Natural killer cell treated with Interleukin-12 subunit alpha and Interleukin-12 subunit beta and Interleukin-15 and Interleukin-18, amount 100 ng/mL, for 72 hours (primary cell): Measurements from ENCODE around the gene USP3. TPM values are rescaled to one million over a fixed set of nuclear protein-coding genes. Genes with fewer than 3 reads are reported as not detected.

Experiments
- ATAC-seq, 2 donors: fragments of 150-1000 bp; cut with Tn5 transposase in 1 of 2; sonication (Bioruptor Pico), chemical (Tn5 transposase) in 1 of 2; 2 replicates each; pipeline ENCODE4 v1.10.0; 2021
- DNase-seq: peaks from one replicate; pipeline ENCODE4 v3.0.0; 2022; ENCODE audit warnings: low spot score
- H3K27ac Mint-ChIP-seq, 2 donors: 1 replicate in 1 of 2; 2 replicates in 1 of 2; pipeline ENCODE4 v1.8.0; 2022; ENCODE audit warnings: mixed read lengths in 2 of 2, mild to moderate bottlenecking in 1 of 2, moderate library complexity in 1 of 2
- H3K27me3 Mint-ChIP-seq, 2 donors: 1 replicate in 1 of 2; 2 replicates in 1 of 2; pipeline ENCODE4 v1.8.0; 2022; ENCODE audit warnings: mixed read lengths in 2 of 2
- H3K36me3 Mint-ChIP-seq: one replicate; pipeline ENCODE4 v1.8.0; 2022; ENCODE audit warnings: mixed read lengths
- H3K4me1 Mint-ChIP-seq, 2 donors: 1 replicate in 1 of 2; 2 replicates in 1 of 2; pipeline ENCODE4 v1.8.0; 2022; ENCODE audit warnings: low read depth in 2 of 2, mixed read lengths in 2 of 2, mild to moderate bottlenecking in 1 of 2
- H3K4me3 Mint-ChIP-seq: one replicate; pipeline ENCODE4 v1.8.0; 2022; ENCODE audit warnings: mixed read lengths
- H3K9me3 Mint-ChIP-seq: 2 replicates; pipeline ENCODE4 v1.8.0; 2022; ENCODE audit warnings: mixed read lengths
- total RNA-seq, 2 donors: library from RNA; stranded (reverse); gene quantifications; one replicate each; pipeline ENCODE4 v1.2.3, GENCODE V29; 2022

The USP3 gene
- total RNA-seq, 2 donors from 2014 or later, result 70.0 to 75.3 TPM

DNA sequence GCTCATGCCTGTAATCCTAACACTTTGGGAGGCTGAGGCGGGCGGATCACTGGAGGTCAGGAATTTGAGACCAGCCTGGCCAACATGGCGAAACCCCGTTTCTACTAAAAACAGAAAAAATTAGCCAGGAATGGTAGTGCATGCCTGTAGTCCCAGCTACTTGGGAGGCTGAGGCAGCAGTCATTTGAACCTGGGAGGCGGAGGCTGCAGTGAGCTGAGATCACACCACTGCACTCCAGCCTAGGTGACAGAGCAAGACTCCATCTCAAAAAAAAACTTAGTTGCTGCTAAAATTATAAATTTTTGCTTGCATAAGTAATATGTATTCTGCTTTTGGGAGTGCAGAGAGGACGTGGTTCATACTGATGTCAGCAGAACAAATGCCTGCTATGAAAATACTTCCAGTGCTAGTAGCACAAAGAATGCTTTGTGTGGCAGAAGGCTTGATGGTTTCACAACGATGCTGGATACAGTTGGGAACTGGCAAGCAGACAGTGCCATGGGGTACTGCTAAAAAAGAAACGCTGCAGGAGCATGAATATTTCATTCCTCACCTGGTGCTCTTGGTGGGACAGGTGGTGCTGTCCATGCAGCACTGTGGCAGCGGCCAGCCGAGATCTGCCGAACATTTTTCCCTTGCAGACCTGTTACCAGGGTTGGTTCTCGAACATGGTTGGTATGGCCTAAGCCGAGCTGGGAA, 123.9 kb downstream of the USP3 start:
- Mint-ChIP-seq H3K4me3 (no peak overlapping the region), H3K9me3 (no peaks in the 10 kb centered on the region), H3K4me1 (no peaks in the 10 kb centered on the region), H3K27me3 (no peaks in the 10 kb centered on the region), H3K36me3 (peaks cover 39% of the 10 kb centered on the region), H3K27ac (no peak overlapping the region)
- DNase-seq, result no peak
- ATAC-seq, result no peak

DNA sequence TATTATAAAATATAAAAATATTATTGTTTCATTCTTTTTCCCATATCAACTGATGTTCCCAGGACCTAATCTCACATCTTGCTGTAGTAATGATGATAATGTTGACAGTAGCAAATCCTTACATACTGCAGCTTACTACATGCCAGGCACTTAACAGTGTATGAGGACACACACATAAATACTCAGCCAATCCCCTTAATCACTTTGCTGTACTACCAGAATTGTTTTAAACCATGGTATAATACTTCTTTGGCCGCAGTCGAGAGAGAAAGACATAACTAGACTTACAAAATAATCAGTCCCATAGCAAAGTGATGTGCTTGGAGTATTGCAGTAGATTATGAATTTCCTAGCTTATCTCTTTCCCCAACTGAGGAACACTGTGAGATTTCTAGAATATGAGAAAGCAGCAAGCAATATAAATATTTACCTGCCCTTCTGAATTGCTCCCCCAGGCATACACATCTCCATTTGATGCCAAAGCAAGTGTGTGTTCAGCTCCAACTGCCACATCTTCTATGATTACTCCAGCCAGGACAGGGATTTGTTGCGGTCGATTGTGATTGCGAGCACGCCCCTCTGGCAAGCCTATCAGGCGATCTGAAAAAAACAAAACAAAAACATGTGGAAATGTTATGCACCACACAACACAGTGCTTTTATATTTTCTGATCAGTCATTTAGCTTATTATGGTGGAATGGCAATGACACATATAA, 125.8 kb downstream of the USP3 start:
- DNase-seq (no peak), ATAC-seq (no peak)
- Mint-ChIP-seq H3K36me3 (peaks cover 37% of the 10 kb centered on the region), H3K4me3 (no peak overlapping the region), H3K27ac (no peak overlapping the region), H3K4me1 (no peaks in the 10 kb centered on the region), H3K9me3 (no peaks in the 10 kb centered on the region), H3K27me3 (no peaks in the 10 kb centered on the region)

DNA sequence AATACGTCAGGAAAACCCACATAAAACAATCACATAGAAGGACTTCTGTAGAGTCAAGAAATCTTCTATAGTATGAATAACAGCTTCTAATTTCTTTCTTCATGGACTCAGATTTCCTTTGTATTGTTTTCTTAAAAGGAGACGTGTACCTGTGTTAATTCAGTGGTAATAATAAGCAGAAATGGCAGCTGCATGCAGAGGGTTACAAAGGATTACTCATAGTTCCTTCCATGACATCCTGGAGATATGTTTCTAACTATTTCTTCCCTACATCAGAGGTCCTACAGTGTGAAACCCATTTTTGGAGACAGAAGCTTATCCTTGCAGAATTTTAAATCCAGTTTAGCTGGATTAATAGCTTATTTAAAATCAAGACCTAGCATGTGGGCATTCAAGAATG, 128.9 kb downstream of the USP3 start:
- H3K4me1 Mint-ChIP-seq, result peaks cover 0 to under 1% of the 10 kb centered on the region in 2 donors
- H3K27ac Mint-ChIP-seq, result no peak overlapping the region
- ATAC-seq (no peak), DNase-seq (no peak)
- H3K4me3 Mint-ChIP-seq, result no peak overlapping the region
- no peaks in the 10 kb centered on the region for H3K9me3 Mint-ChIP-seq
- peaks cover 34% of the 10 kb centered on the region for H3K36me3 Mint-ChIP-seq
- H3K27me3 Mint-ChIP-seq, result no peaks in the 10 kb centered on the region

DNA sequence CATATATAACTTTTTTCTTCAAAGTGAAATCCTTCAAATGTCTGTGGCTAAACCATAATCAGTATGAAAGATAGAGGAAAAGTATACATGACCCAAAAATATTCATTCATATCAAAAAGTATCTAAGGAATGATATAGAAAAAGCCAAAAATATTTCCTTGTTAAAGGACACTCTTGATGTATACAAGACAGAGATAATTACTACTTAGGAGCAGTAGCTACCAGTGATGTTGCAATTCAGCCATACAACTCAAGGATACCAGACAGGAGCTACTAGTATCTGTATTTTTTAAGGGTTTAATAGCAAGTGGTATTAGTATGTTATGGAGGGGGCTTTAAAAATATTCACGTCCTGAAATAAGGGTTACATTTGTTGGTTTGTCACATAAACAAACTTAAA, 129.8 kb downstream of the USP3 start:
- Mint-ChIP-seq H3K36me3 (peaks cover 31% of the 10 kb centered on the region), H3K4me3 (no peak overlapping the region), H3K9me3 (no peaks in the 10 kb centered on the region), H3K4me1 (peaks cover 0 to 3% of the 10 kb centered on the region in 2 donors), H3K27ac (no peak overlapping the region), H3K27me3 (no peaks in the 10 kb centered on the region)
- DNase-seq (no peak), ATAC-seq (no peak)

GRCh38 chr15:63636518-63637061, 132.2 kb downstream of the USP3 start:
- no peak for ATAC-seq
- Mint-ChIP-seq H3K4me3 (no peak overlapping the region), H3K27ac (no peak overlapping the region), H3K27me3 (no peaks in the 10 kb centered on the region), H3K9me3 (no peaks in the 10 kb centered on the region), H3K36me3 (peaks cover 31% of the 10 kb centered on the region), H3K4me1 (peaks cover 0 to 3% of the 10 kb centered on the region in 2 donors)
- DNase-seq, result no peak

DNA sequence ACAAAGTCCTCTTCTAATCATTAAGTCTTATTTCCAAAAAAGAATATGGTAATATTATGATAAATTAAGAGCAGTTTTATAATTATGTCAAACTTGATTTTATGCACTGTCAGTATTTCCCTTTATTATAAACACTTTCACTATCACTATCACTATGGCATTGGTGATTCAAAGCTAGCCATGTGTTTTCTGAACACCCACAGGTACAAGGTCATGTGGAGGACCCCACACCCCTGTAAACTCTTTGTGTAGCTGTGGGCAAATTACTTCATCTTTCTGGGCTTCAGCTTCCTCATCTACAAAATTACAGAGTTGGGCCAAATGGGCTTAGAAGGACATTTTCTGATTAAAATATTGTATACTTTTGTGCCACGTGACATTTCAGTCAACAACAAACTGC, 134.4 kb downstream of the USP3 start:
- peaks cover 15% of the 10 kb centered on the region for H3K36me3 Mint-ChIP-seq
- ATAC-seq (peak in 1 of 2 donors; percentile 64), DNase-seq (no peak)
- H3K4me3 Mint-ChIP-seq, result no peak overlapping the region
- H3K27me3 Mint-ChIP-seq, result no peaks in the 10 kb centered on the region
- peaks cover 0 to 3% of the 10 kb centered on the region in 2 donors for H3K4me1 Mint-ChIP-seq
- H3K9me3 Mint-ChIP-seq, result no peaks in the 10 kb centered on the region
- no peak overlapping the region for H3K27ac Mint-ChIP-seq

- Mint-ChIP-seq H3K27ac (no peak overlapping the region), H3K36me3 (peaks cover 12% of the 10 kb centered on the region), H3K4me3 (no peak overlapping the region), H3K27me3 (no peaks in the 10 kb centered on the region), H3K4me1 (peaks cover 0 to 3% of the 10 kb centered on the region in 2 donors), H3K9me3 (no peaks in the 10 kb centered on the region)
- ATAC-seq (no peak), DNase-seq (no peak)
Observed at GRCh38 chr15:63640146-63640545, 135.8 kb downstream of the USP3 start.

Other genes with a start within 250 kb of the USP3 start
- gene APH1B, start 227.0 kb upstream of the USP3 start, total RNA-seq, result 10 to 100 TPM in 1 of 2 donors, 1 to 10 TPM in 1; 8.7 to 14.7 TPM
- gene CA12, start 122.7 kb upstream of the USP3 start, total RNA-seq, result not detected
- 1 to 10 TPM in 1 of 2 donors, under 1 TPM in 1; 0.45 to 1.5 TPM for gene FBXL22, start 92.8 kb downstream of the USP3 start, total RNA-seq